Gastrocnemius medialis (tissue), 4 donors: ENCODE measurements around the gene CELSR1. TPM values are rescaled to one million over a fixed set of nuclear protein-coding genes. Genes with fewer than 3 reads are reported as not detected.

Source experiments
- ATAC-seq, 2 donors: fragments of 150-250 bp; one replicate each; pipeline ENCODE4 v1.9.1; 2016
- DNase-seq, 2 donors: peaks; one replicate each; pipeline ENCODE4 v3.0.0-alpha.2; 2019
- H3K27ac ChIP-seq, 4 donors: fragments of 200-600 bp; sonication (generic); 1 replicate in 1 of 4; 2 replicates in 3 of 4; pipeline ENCODE4 v1.5.1; 2016 to 2018; ENCODE audit warnings: mild to moderate bottlenecking in 2 of 4, moderate library complexity in 1 of 4
- H3K27me3 ChIP-seq, 3 donors: fragments of 200-600 bp; sonication (generic) in 2 of 3; 1 replicate in 1 of 3; 2 replicates in 2 of 3; pipeline versions ENCODE4 v1.5.1 to v1.6.0; 2016 to 2019; ENCODE audit warnings: mild to moderate bottlenecking in 1 of 3, moderate library complexity in 1 of 3
- H3K36me3 ChIP-seq, 2 donors: fragments of 200-600 bp; sonication (generic) in 1 of 2; one replicate each; pipeline ENCODE4 v1.5.1; 2017 to 2018
- H3K4me1 ChIP-seq, 2 donors: fragments of 200-600 bp; sonication (generic) in 1 of 2; one replicate each; pipeline ENCODE4 v1.5.1; 2016 to 2017; ENCODE audit warnings: mild to moderate bottlenecking in 2 of 2
- H3K4me3 ChIP-seq, 4 donors: fragments of 200-600 bp; sonication (generic) in 3 of 4; 1 replicate in 1 of 4; 2 replicates in 3 of 4; pipeline ENCODE4 v1.5.1; 2016 to 2019; ENCODE audit warnings: mild to moderate bottlenecking in 2 of 4
- H3K9me3 ChIP-seq, 3 donors: fragments of 200-600 bp; sonication (generic) in 2 of 3; 1 replicate in 1 of 3; 2 replicates in 2 of 3; pipeline ENCODE4 v1.5.1; 2016 to 2019
- CTCF ChIP-seq, 5 experiments: fragments of 450-650 bp in 3 of 5; fragments of 200-600 bp in 2 of 5; sonication (generic) in 2 of 5; IDR thresholded peaks in 4 of 5; conservative IDR thresholded peaks in 1 of 5; 1 replicate in 4 of 5; 2 replicates in 1 of 5; pipeline ENCODE4 v1.5.1; 2016 to 2019; ENCODE audit warnings: antibody characterized with exemption in 5 of 5, mild to moderate bottlenecking in 3 of 5, moderate library complexity in 3 of 5
- POLR2A ChIP-seq, 2 donors: fragments of 450-650 bp; IDR thresholded peaks; one replicate each; pipeline ENCODE4 v1.6.1; 2017; ENCODE audit warnings: antibody characterized with exemption in 2 of 2, mild to moderate bottlenecking in 2 of 2, moderate library complexity in 2 of 2
- in situ Hi-C, 4 donors: fragments of 200-750 bp; cut with MboI; loops; one replicate each; pipeline versions ENCODE4 v1.15.0 to v1.8.0; 2017; ENCODE audit warnings: low sequenced_read_pairs in 4 of 4
- intact Hi-C: fragments of 100-400 bp; cut with DNase I; formaldehyde crosslinking; loops from one replicate; pipeline ENCODE4 v1.15.1; 2023; ENCODE audit warnings: low total_unique reads
- total RNA-seq, 4 donors: library from RNA; depleted of rRNA; stranded (reverse); fragments of >200 nt; gene quantifications; one replicate each; pipeline versions ENCODE4 v1.1.0 to v1.2.3, GENCODE V29; 2016

CELSR1 gene
- total RNA-seq, 4 donors from 2014 or later, result 0.10 to 1.5 (median 0.87) TPM

- intact Hi-C loops (no loop called here), in situ Hi-C loops (no loop called here)
- no peak overlapping the region for H3K27ac ChIP-seq
- no peak for TF ChIP-seq POLR2A (IDR thresholded peaks at IDR 0.05)
- TF ChIP-seq CTCF (IDR thresholded peaks at IDR 0.05 in 4 of 5, conservative IDR thresholded peaks at IDR 0.05 in 1 of 5), result no peak
- DNase-seq (no peak), ATAC-seq (no peak)
- no peaks in the 10 kb centered on the region for H3K4me1 ChIP-seq
- H3K27me3 ChIP-seq, result peaks cover 0 to 8% (median 3%) of the 10 kb centered on the region in 3 donors
- no peak overlapping the region for H3K4me3 ChIP-seq
- no peaks in the 10 kb centered on the region for H3K36me3 ChIP-seq
- H3K9me3 ChIP-seq, result no peaks in the 10 kb centered on the region
Measured at GRCh38 chr22:46428602-46429324, 108.7 kb downstream of the CELSR1 start.

DNA sequence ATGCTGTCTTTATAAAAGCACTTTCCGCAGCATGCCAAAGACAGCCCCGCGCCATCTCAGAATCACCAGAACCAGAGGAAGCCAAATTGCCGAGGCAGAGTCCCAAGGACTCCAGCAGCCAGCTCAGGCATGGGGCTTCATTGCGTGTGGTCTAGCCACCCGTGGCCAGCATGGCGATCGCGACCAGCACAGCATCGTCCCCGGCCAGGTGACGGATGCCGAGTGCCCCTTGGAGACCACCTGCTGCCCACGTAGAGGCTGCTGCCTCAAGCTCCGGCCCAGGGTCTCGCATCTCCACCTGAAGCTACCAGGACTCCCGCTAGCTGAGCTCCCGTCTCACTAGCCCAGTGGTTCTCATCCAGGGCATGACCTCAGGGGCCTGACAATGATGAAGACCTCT, 109.2 kb downstream of the CELSR1 start:
- H3K27me3 ChIP-seq, result peaks cover 0 to 8% (median 3%) of the 10 kb centered on the region in 3 donors
- no peaks in the 10 kb centered on the region for H3K9me3 ChIP-seq
- in situ Hi-C loops (no loop called here), intact Hi-C loops (no loop called here)
- no peaks in the 10 kb centered on the region for H3K36me3 ChIP-seq
- no peaks in the 10 kb centered on the region for H3K4me1 ChIP-seq
- ATAC-seq, result no peak
- no peak overlapping the region for H3K27ac ChIP-seq
- no peak for DNase-seq
- no peak overlapping the region for H3K4me3 ChIP-seq
- TF ChIP-seq POLR2A (IDR thresholded peaks at IDR 0.05) (no peak), CTCF (IDR thresholded peaks at IDR 0.05 in 4 of 5, conservative IDR thresholded peaks at IDR 0.05 in 1 of 5) (no peak)

DNA sequence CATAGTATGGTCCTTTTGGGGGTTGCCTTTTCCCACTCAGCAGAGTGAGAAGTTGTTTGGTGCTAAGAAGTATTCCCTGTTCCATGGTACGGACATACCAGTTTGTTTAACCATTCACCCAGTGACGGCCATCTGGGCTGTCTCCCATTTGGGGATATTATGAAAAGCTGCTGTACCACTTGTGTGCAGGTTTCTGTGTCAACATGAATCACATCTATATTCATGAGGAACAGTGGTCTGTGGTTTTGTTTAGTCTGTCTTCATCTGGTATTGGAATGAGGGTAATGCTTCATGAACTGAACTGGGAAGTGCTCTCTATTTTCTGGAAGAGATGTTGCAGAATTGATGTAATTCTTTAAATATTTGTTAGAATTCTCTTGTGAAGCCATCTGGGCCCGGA, 112.4 kb downstream of the CELSR1 start:
- in situ Hi-C loops, result no loop called here
- DNase-seq, result no peak
- H3K27ac ChIP-seq, result no peak overlapping the region
- peaks cover 0 to 8% (median 3%) of the 10 kb centered on the region in 3 donors for H3K27me3 ChIP-seq
- H3K9me3 ChIP-seq, result no peaks in the 10 kb centered on the region
- no peak for TF ChIP-seq POLR2A (IDR thresholded peaks at IDR 0.05)
- TF ChIP-seq CTCF (IDR thresholded peaks at IDR 0.05 in 4 of 5, conservative IDR thresholded peaks at IDR 0.05 in 1 of 5), result no peak
- no peaks in the 10 kb centered on the region for H3K4me1 ChIP-seq
- ATAC-seq, result no peak
- no peak overlapping the region for H3K4me3 ChIP-seq
- intact Hi-C loops, result no loop called here
- H3K36me3 ChIP-seq, result no peaks in the 10 kb centered on the region

- no peak overlapping the region for H3K4me3 ChIP-seq
- no peaks in the 10 kb centered on the region for H3K36me3 ChIP-seq
- H3K27ac ChIP-seq, result no peak overlapping the region
- intact Hi-C loops, result no loop called here
- in situ Hi-C loops, result no loop called here
- no peaks in the 10 kb centered on the region for H3K9me3 ChIP-seq
- no peak for ATAC-seq
- H3K27me3 ChIP-seq, result peaks cover 0 to 6% (median 3%) of the 10 kb centered on the region in 3 donors
- H3K4me1 ChIP-seq, result no peaks in the 10 kb centered on the region
- TF ChIP-seq POLR2A (IDR thresholded peaks at IDR 0.05), result no peak
- no peak for TF ChIP-seq CTCF (IDR thresholded peaks at IDR 0.05 in 4 of 5, conservative IDR thresholded peaks at IDR 0.05 in 1 of 5)
- DNase-seq, result no peak
Measured at GRCh38 chr22:46424496-46424895, 112.9 kb downstream of the CELSR1 start.
